Neutrophil (primary cell): ENCODE data around the gene CACNA1C.

ENCODE experiments used
- H3K27ac ChIP-seq: fragments of 200-600 bp; sonication (generic); 2 replicates; pipeline ENCODE4 v1.5.1; 2016; ENCODE audit warnings: mild to moderate bottlenecking, moderate library complexity
- H3K27me3 ChIP-seq: fragments of 200-600 bp; sonication (generic); 2 replicates; pipeline ENCODE4 v1.6.0; 2016; ENCODE audit warnings: mild to moderate bottlenecking
- H3K36me3 ChIP-seq: fragments of 200-600 bp; sonication (generic); 2 replicates; pipeline ENCODE4 v1.5.1; 2017
- H3K4me1 ChIP-seq, 2 experiments: fragments of 200-600 bp in 1 of 2; sonication (generic) in 1 of 2; 1 replicate in 1 of 2; 2 replicates in 1 of 2; pipeline versions ENCODE4 v1.5.1 to v1.6.1; 2013 to 2016; ENCODE audit warnings: low read depth in 1 of 2, low read length in 1 of 2, mild to moderate bottlenecking in 1 of 2, moderate library complexity in 1 of 2; ENCODE audit not compliant: control insufficient read depth in 1 of 2, insufficient read depth in 1 of 2
- H3K4me3 ChIP-seq, 2 experiments: fragments of 200-600 bp in 1 of 2; sonication (generic) in 1 of 2; 1 replicate in 1 of 2; 2 replicates in 1 of 2; pipeline ENCODE4 v1.5.1; 2013 to 2016; ENCODE audit warnings: low read depth in 1 of 2, low read length in 1 of 2, mild to moderate bottlenecking in 1 of 2, moderate library complexity in 1 of 2
- H3K9me3 ChIP-seq: fragments of 200-600 bp; sonication (generic); 2 replicates; pipeline ENCODE4 v1.5.1; 2016
- CTCF ChIP-seq: fragments of 200-600 bp; sonication (generic); IDR thresholded peaks from 2 replicates; pipeline ENCODE4 v1.5.1; 2016; ENCODE audit warnings: antibody characterized with exemption

Gene CACNA1C

DNA sequence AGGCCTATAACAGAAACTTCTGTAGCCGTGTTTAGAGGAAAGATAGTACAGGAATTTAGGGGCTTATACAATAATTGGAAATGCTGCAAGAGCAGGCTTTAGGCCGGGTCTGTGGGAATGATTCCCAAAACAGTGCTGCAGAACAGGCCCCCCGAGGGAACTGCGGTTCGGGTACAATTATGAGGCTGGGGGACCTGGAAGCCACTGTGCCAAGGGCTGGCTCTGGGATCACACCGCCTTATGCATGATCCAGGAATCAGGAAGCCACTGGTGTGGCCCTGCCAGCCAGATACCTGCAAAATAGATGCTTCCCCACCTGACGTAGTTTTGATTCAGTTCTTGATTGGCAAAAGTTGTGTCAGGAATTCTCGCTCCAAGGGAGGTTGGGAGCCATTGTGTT is 55.4 kb downstream of the CACNA1C start:
- Histone ChIP-seq H3K27ac (no peak overlapping the region), H3K36me3 (no peaks in the 10 kb centered on the region), H3K4me1 (no peaks in the 10 kb centered on the region), H3K4me3 (no peak overlapping the region), H3K9me3 (no peaks in the 10 kb centered on the region), H3K27me3 (no peaks in the 10 kb centered on the region)
- TF ChIP-seq CTCF: no peak

DNA sequence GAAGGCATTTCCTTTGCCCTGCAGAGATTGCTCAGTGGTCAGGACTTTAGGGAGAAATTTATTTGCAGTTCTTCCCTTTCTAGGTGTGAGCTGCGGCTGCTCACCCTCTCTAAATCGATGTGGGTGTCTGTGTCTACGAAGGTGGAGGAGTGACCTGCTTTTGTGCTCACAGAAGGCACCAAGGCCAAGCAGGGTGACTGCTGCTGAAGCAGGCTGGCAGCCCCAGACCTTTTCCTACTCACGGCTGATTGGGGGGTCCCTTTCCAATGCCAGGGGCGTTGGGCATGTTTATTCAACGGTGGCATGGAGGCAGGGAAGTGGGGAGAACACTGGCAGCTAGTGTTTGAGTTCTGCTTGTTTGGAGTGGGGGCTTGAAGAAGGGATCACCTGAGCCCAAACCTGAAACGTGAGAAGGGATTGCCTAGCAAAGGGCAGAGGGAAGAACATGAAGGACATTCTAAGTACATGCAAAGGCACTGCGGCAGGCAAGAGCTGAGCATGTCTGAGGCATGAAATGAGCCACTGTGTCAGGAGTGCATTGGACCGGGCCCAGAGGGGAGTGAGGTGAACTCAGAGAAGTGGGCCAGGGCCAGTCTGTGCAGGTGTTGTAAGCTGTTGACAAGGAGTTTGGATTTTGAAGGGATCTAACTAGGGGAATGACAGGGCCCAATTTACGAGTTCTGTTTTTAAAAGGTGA is 56.3 kb downstream of the CACNA1C start:
- no peak overlapping the region for H3K27ac ChIP-seq
- H3K9me3 ChIP-seq: no peaks in the 10 kb centered on the region
- no peaks in the 10 kb centered on the region for H3K4me1 ChIP-seq
- no peak for TF ChIP-seq CTCF
- no peaks in the 10 kb centered on the region for H3K36me3 ChIP-seq
- no peaks in the 10 kb centered on the region for H3K27me3 ChIP-seq
- H3K4me3 ChIP-seq: no peak overlapping the region

DNA sequence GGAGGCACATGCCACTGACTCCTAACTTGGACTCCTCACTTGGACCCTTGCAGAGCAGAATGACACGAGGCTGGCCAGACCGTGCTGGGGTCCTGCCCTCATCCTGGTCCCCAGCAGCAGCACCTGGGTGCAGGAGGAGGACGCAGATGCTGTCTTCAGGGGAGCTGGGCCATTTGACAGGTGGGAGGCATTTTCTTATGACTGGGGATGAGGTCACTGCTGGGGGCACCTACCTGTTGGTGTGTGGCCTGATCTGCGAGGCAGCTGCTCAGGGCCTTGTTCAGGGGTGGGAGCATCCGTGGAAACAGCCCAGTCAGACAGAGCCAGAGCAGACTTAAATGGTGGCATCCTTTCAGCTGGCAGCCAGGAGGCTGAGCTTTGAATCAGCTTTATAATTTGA is 57.3 kb downstream of the CACNA1C start:
- no peak for TF ChIP-seq CTCF
- Histone ChIP-seq H3K27ac (no peak overlapping the region), H3K4me1 (no peaks in the 10 kb centered on the region), H3K4me3 (no peak overlapping the region), H3K36me3 (no peaks in the 10 kb centered on the region), H3K9me3 (no peaks in the 10 kb centered on the region), H3K27me3 (no peaks in the 10 kb centered on the region)

- H3K27ac ChIP-seq: no peak overlapping the region
- no peaks in the 10 kb centered on the region for H3K27me3 ChIP-seq
- H3K9me3 ChIP-seq: no peaks in the 10 kb centered on the region
- H3K36me3 ChIP-seq: no peaks in the 10 kb centered on the region
- no peaks in the 10 kb centered on the region for H3K4me1 ChIP-seq
- H3K4me3 ChIP-seq: no peak overlapping the region
- TF ChIP-seq CTCF: no peak
These were observed 58.2 kb downstream of the CACNA1C start for GRCh38 chr12:2110849-2111566.

- Histone ChIP-seq H3K27ac (no peak overlapping the region), H3K27me3 (no peaks in the 10 kb centered on the region), H3K36me3 (no peaks in the 10 kb centered on the region), H3K4me1 (no peaks in the 10 kb centered on the region), H3K9me3 (no peaks in the 10 kb centered on the region), H3K4me3 (no peak overlapping the region)
- no peak for TF ChIP-seq CTCF
These were observed 59.0 kb downstream of the CACNA1C start for GRCh38 chr12:2111826-2112225.
